RWPE2 (cell line): Measurements from ENCODE around the gene PTPN14.

Experiments
- ATAC-seq: fragments of 200-7000 bp; cut with Tn5 transposase; 3 replicates; pipeline ENCODE4 v1.9.1; 2021; ENCODE audit warnings: low read depth
- DNase-seq: peaks from one replicate; pipeline ENCODE4 v3.0.0-alpha.2; 2020; ENCODE audit warnings: low spot score
- H3K27ac ChIP-seq: fragments of 450-650 bp; 2 replicates; pipeline ENCODE4 v1.5.1; 2017; ENCODE audit warnings: mild to moderate bottlenecking; ENCODE audit not compliant: poor library complexity, severe bottlenecking
- H3K27me3 ChIP-seq: fragments of 250-450 bp; sonication (Bioruptor Pico); 2 replicates; pipeline ENCODE4 v1.5.1; 2021; ENCODE audit warnings: mild to moderate bottlenecking, moderate library complexity; ENCODE audit not compliant: insufficient read depth, poor library complexity, severe bottlenecking
- H3K36me3 ChIP-seq: fragments of 250-450 bp; sonication (Bioruptor Pico); 2 replicates; pipeline ENCODE4 v1.5.1; 2020; ENCODE audit warnings: low read depth, mild to moderate bottlenecking, moderate library complexity
- H3K4me1 ChIP-seq: fragments of 250-450 bp; sonication (Bioruptor Pico); 2 replicates; pipeline ENCODE4 v1.5.1; 2021; ENCODE audit warnings: mild to moderate bottlenecking, moderate library complexity; ENCODE audit not compliant: insufficient read depth, poor library complexity, severe bottlenecking
- H3K4me3 ChIP-seq: fragments of 250-450 bp; sonication (Bioruptor Pico); 2 replicates; pipeline ENCODE4 v1.5.1; 2021; ENCODE audit warnings: mild to moderate bottlenecking, moderate library complexity; ENCODE audit not compliant: severe bottlenecking
- H3K9me3 ChIP-seq: fragments of 250-450 bp; sonication (Bioruptor Pico); 2 replicates; pipeline ENCODE4 v1.5.1; 2021; ENCODE audit warnings: mild to moderate bottlenecking, moderate library complexity; ENCODE audit not compliant: severe bottlenecking
- CTCF ChIP-seq: fragments of 450-650 bp; IDR thresholded peaks from one replicate; pipeline ENCODE4 v1.5.1; 2017; ENCODE audit warnings: mild to moderate bottlenecking, moderate library complexity; ENCODE audit not compliant: poor library complexity, severe bottlenecking

Gene PTPN14

DNA sequence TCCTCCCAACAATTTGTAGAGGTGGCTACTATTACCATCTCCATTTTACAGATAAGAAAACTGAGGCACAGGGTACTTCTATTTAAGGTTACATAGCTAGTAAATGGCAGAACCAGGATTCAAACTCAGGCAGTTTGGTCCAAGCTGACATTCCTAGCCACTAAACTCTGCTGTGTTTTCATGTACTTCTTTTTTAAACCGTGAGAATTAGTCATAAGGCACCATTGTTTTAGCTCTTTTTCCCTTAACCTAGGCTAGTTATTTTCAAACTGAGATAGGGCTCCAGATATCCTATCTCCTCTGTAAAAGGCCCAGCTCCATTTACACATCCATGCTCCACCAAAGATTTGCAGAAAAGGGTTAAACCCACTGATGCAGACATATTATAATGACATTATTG, 92.9 kb downstream of the PTPN14 start:
- Histone ChIP-seq H3K27ac (peak overlapping the region; percentile 96), H3K4me3 (no peak overlapping the region), H3K9me3 (no peaks in the 10 kb centered on the region), H3K36me3 (no peaks in the 10 kb centered on the region), H3K4me1 (peaks cover 40% of the 10 kb centered on the region), H3K27me3 (no peaks in the 10 kb centered on the region)
- DNase-seq (no peak), ATAC-seq (no peak)
- no peak for TF ChIP-seq CTCF

DNA sequence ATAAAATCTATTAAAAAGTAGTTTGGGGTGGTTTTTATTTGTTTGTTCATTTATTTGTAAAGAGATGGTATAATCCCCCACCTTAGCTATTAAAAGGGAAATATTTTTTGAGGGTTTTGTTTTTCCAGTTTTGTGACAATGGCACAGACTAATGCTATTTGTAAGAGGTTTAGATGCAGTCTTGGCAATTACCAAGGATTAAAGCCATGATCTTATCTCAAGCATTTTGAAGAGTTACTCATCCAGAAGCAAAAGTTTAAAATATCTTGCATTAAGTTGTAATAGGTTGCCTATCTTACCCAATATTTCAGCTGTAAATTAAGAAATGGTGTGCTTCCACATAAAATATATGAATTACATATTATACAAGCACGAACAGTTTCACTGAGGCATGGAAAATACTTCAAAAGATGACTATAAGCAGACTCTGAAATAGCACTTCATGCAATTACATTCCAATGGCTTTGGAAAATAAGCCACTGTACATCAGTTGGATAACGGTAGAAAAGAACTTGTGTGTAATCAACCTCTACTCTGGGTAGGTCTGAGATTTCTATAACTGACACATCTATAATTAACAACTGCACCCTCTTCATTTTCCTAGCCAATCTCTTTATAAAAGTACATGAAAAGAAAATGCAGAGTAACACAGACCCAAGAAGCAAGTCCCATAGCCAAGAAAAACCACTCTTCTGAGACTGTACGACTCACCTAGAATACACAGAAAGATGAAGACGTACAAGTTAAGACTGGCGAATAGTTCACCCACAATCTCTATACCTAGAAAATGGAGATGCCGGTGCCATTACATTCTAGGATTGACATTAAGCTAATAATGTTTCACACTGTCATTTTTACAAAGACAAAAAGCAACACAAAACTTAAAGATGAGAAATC, 95.2 kb downstream of the PTPN14 start:
- Histone ChIP-seq H3K27me3 (no peaks in the 10 kb centered on the region), H3K4me1 (peaks cover 48% of the 10 kb centered on the region), H3K9me3 (no peaks in the 10 kb centered on the region), H3K36me3 (peaks cover under 1% of the 10 kb centered on the region; the same call in 1 of the 2 replicates), H3K27ac (peak overlapping the region; percentile 96), H3K4me3 (no peak overlapping the region)
- no peak for TF ChIP-seq CTCF
- no peak for DNase-seq
- ATAC-seq, result peak; percentile 48; the same call in 2 of the 3 replicates

GRCh38 chr1:214455479-214455878, 95.9 kb downstream of the PTPN14 start:
- DNase-seq, result no peak

GRCh38 chr1:214454569-214455396, 96.6 kb downstream of the PTPN14 start:
- Histone ChIP-seq H3K36me3 (peaks cover 7% of the 10 kb centered on the region; the same call in 1 of the 2 replicates), H3K27ac (peak overlapping the region; percentile 96), H3K27me3 (no peaks in the 10 kb centered on the region), H3K4me3 (no peak overlapping the region), H3K4me1 (peaks cover 48% of the 10 kb centered on the region), H3K9me3 (no peaks in the 10 kb centered on the region)
- DNase-seq, result no peak
- no peak for TF ChIP-seq CTCF
- ATAC-seq, result peak; percentile 76

More at GRCh38 chr1:214455479-214455878, 95.9 kb downstream of the PTPN14 start:
- peaks cover 7% of the 10 kb centered on the region; the same call in 1 of the 2 replicates for H3K36me3 ChIP-seq
- no peaks in the 10 kb centered on the region for H3K9me3 ChIP-seq
- H3K4me3 ChIP-seq, result no peak overlapping the region
- H3K27me3 ChIP-seq, result no peaks in the 10 kb centered on the region
- ATAC-seq, result no peak
- H3K27ac ChIP-seq, result peak overlapping the region; percentile 96
- peaks cover 48% of the 10 kb centered on the region for H3K4me1 ChIP-seq
- no peak for TF ChIP-seq CTCF
